Endodermal cell (in vitro differentiated cells): ENCODE data around the gene GNAL. TPM values are rescaled to one million over a fixed set of nuclear protein-coding genes. Genes with fewer than 3 reads are reported as not detected.
A peak's percentile ranks its signal among the peaks of the same experiment; 100 is the strongest.

Experiments
- DNase-seq: peaks from one replicate; pipeline ENCODE4 v3.0.0-alpha.2; 2017
- H3K27ac ChIP-seq: 2 replicates; pipeline ENCODE4 v1.5.1; 2013; ENCODE audit warnings: mild to moderate bottlenecking, low read depth, low read length, moderate library complexity
- H3K27me3 ChIP-seq: 2 replicates; pipeline ENCODE4 v1.6.1; 2013; ENCODE audit warnings: mild to moderate bottlenecking, low read length, moderate library complexity; ENCODE audit not compliant: insufficient read depth, control insufficient read depth, poor library complexity, severe bottlenecking
- H3K36me3 ChIP-seq: 2 replicates; pipeline ENCODE4 v1.7.0; 2013; ENCODE audit warnings: mild to moderate bottlenecking, low read length, moderate library complexity; ENCODE audit not compliant: control insufficient read depth, insufficient read depth
- H3K4me1 ChIP-seq: one replicate; pipeline ENCODE4 v1.7.0; 2013; ENCODE audit warnings: low read length; ENCODE audit not compliant: control insufficient read depth, insufficient read depth
- H3K4me3 ChIP-seq: 2 replicates; pipeline ENCODE4 v1.5.1; 2013; ENCODE audit warnings: mild to moderate bottlenecking, low read length, moderate library complexity
- H3K9ac ChIP-seq: 2 replicates; pipeline ENCODE4 v1.6.1; 2013; ENCODE audit warnings: mild to moderate bottlenecking, low read length, moderate library complexity; ENCODE audit not compliant: poor library complexity, severe bottlenecking; ENCODE audit errors: extremely low read depth
- H3K9me3 ChIP-seq: 2 replicates; pipeline ENCODE4 v1.6.1; 2013; ENCODE audit warnings: mild to moderate bottlenecking, low read length, moderate library complexity; ENCODE audit not compliant: control insufficient read depth
- H3K27ac Mint-ChIP-seq: 2 replicates; pipeline ENCODE4 v1.8.0; 2020; ENCODE audit warnings: mixed read lengths
- H3K27me3 Mint-ChIP-seq: 2 replicates; pipeline ENCODE4 v1.8.0; 2021; ENCODE audit warnings: mild to moderate bottlenecking, mixed read lengths; ENCODE audit not compliant: insufficient read depth
- H3K36me3 Mint-ChIP-seq: 2 replicates; pipeline ENCODE4 v1.8.0; 2020; ENCODE audit warnings: low read depth, mixed read lengths
- H3K4me1 Mint-ChIP-seq: 2 replicates; pipeline ENCODE4 v1.8.0; 2020; ENCODE audit warnings: mixed read lengths
- H3K4me3 Mint-ChIP-seq: 2 replicates; pipeline ENCODE4 v1.8.0; 2020; ENCODE audit warnings: mild to moderate bottlenecking, moderate library complexity, mixed read lengths
- H3K9me3 Mint-ChIP-seq: 2 replicates; pipeline ENCODE4 v1.8.0; 2020; ENCODE audit warnings: mild to moderate bottlenecking, mixed read lengths
- WGBS, 2 experiments: methylation state at CpG; one replicate each; pipeline versions ENCODE4 v1.1.5 to v1.1.7; 2013; ENCODE audit warnings: missing lambda C conversion rate in 2 of 2, mixed read lengths in 1 of 2; ENCODE audit not compliant: insufficient coverage in 1 of 2, insufficient read length in 1 of 2; 5-methylcytosine and 5-hydroxymethylcytosine counted together
- total RNA-seq, 2 donors: library from RNA; stranded (reverse); fragmentation: NEBNext Ultra II Directional in 1 of 2; extraction: Animal tissue kit (Norgen Biotek cat#: 25700) in 1 of 2; gene quantifications; 2 replicates in 1 of 2; 3 replicates in 1 of 2; pipeline ENCODE4 v1.2.1, GENCODE V29; 2021
- TF ChIP-seq, protein P1 (sequence below): fragments of 200-600 bp; sonication (generic); conservative IDR thresholded peaks from 2 replicates; pipeline ENCODE4 v1.5.0; 2021; ENCODE audit warnings: antibody characterized with exemption, mild to moderate bottlenecking

The GNAL gene
- total RNA-seq, 2 donors from 2014 or later, result 37.9 to 58.2 TPM

DNA sequence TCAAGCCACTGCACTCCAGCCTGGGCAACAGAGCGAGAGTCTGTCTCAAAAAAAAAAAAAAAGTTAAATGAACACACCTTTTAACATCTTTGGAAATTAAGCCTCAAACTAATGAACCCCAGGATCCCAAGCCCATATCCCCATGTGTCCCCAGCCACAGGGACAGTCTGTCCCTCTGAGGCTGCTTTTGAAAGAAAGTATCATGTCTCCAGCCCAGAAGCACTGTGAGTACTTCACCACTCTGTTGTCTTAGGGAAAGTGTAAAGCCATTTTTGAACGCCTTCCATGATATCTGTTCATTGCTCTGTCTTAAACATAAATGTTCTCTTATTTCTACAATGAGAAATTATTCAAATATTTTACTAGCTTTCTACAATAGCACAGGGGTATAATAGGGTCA lies 110.0 kb downstream of the GNAL start:
- peaks cover 14% of the 10 kb centered on the region for H3K4me1 Mint-ChIP-seq
- WGBS, 2 experiments, result 96 to 100% methylated on average over 1 to 2 of the region's 2 CpGs
- no peak for DNase-seq

DNA sequence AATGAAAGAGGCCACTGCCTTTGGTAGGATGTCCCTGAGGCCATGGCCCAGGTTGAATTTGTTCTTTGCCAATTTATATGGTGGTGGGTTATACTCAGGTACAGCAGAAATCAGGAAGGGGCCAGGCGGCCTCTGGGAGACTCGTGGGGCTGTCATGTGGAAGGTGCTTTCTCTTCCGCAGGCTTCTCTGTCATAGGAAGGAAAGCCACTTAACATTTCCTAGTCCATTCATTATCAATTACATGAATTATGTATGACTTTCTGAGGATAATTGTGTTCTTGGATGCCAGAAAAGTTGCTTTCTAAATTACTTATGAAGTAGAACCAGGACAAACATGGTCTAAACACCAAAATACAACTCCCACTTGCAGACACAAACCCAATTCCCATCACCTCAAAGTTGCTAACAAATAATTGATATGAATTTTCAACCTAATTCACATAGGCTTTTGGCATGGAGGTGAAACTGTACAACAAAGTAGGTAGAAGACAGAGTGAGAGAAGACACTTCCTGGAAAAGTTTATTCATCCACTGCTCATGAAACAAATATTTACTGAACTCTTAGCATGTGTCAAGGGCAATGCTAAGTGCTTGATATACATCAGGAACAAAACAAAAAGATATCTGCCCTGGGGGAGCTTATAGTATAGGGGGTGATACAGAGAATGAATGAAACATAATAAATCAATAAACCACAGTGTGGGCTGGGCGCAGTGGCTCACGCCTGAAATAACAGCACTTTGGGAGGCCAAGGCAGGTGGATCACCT lies 111.7 kb downstream of the GNAL start:
- no peak for DNase-seq
- no peak overlapping the region for H3K27ac Mint-ChIP-seq
- 80 to 98% methylated on average over 2 to 4 of the region's 5 CpGs for WGBS, 2 experiments

More for the DNA sequence above, 110.0 kb downstream of the GNAL start:
- H3K9me3 ChIP-seq, result peaks cover 9% of the 10 kb centered on the region
- Mint-ChIP-seq H3K9me3 (peaks cover 4% of the 10 kb centered on the region), H3K36me3 (peaks cover 14% of the 10 kb centered on the region), H3K27me3 (no peaks in the 10 kb centered on the region), H3K27ac (no peak overlapping the region), H3K4me3 (no peak overlapping the region)
- no peaks in the 10 kb centered on the region for H3K4me1 ChIP-seq
- H3K27me3 ChIP-seq, result no peaks in the 10 kb centered on the region
- TF ChIP-seq, protein P1, sequence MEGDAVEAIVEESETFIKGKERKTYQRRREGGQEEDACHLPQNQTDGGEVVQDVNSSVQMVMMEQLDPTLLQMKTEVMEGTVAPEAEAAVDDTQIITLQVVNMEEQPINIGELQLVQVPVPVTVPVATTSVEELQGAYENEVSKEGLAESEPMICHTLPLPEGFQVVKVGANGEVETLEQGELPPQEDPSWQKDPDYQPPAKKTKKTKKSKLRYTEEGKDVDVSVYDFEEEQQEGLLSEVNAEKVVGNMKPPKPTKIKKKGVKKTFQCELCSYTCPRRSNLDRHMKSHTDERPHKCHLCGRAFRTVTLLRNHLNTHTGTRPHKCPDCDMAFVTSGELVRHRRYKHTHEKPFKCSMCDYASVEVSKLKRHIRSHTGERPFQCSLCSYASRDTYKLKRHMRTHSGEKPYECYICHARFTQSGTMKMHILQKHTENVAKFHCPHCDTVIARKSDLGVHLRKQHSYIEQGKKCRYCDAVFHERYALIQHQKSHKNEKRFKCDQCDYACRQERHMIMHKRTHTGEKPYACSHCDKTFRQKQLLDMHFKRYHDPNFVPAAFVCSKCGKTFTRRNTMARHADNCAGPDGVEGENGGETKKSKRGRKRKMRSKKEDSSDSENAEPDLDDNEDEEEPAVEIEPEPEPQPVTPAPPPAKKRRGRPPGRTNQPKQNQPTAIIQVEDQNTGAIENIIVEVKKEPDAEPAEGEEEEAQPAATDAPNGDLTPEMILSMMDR, result no peak
- H3K4me3 ChIP-seq, result no peak overlapping the region
- no peak overlapping the region for H3K27ac ChIP-seq
- H3K36me3 ChIP-seq, result peaks cover 4% of the 10 kb centered on the region
- H3K9ac ChIP-seq, result no peak overlapping the region

DNA sequence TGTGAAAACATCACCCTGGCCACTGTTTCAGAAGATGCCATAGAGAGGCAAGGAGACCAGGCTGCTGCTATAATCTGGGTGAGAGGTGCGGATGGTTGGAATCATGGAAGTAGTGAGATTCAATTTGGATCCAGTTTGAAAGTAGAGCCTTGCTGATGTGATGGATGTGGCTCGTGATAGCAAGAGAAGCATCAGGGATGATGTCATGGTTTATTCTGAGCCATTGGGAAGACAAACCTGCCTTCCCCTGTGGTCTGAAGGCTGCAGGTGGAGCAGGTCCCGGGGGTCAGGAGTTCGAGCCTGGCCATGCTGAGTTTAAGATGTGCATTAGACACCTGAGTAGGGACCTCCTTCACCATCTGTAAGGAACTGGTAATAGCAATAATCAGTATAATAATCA lies 112.5 kb downstream of the GNAL start:
- H3K4me3 Mint-ChIP-seq, result no peak overlapping the region
- Histone ChIP-seq H3K27ac (no peak overlapping the region), H3K4me1 (no peaks in the 10 kb centered on the region), H3K27me3 (no peaks in the 10 kb centered on the region), H3K36me3 (no peaks in the 10 kb centered on the region), H3K9me3 (no peaks in the 10 kb centered on the region), H3K4me3 (no peak overlapping the region), H3K9ac (no peak overlapping the region)
- no peaks in the 10 kb centered on the region for H3K9me3 Mint-ChIP-seq
- no peaks in the 10 kb centered on the region for H3K27me3 Mint-ChIP-seq
- 82 to 95% methylated on average over 1 to 4 of the region's 4 CpGs for WGBS, 2 experiments
- no peak for DNase-seq
- TF ChIP-seq, protein P1, result no peak
- peaks cover under 1% of the 10 kb centered on the region for H3K36me3 Mint-ChIP-seq
- peak overlapping the region; percentile 56 for H3K27ac Mint-ChIP-seq
- H3K4me1 Mint-ChIP-seq, result peaks cover 29% of the 10 kb centered on the region

More for the DNA sequence above, 111.7 kb downstream of the GNAL start:
- H3K9me3 Mint-ChIP-seq, result no peaks in the 10 kb centered on the region
- H3K27me3 ChIP-seq, result no peaks in the 10 kb centered on the region
- no peaks in the 10 kb centered on the region for H3K36me3 ChIP-seq
- no peak overlapping the region for H3K9ac ChIP-seq
- H3K4me3 ChIP-seq, result no peak overlapping the region
- H3K4me1 Mint-ChIP-seq, result peaks cover 21% of the 10 kb centered on the region
- H3K27ac ChIP-seq, result no peak overlapping the region
- peaks cover 3% of the 10 kb centered on the region for H3K9me3 ChIP-seq
- H3K27me3 Mint-ChIP-seq, result no peaks in the 10 kb centered on the region
- H3K4me3 Mint-ChIP-seq, result no peak overlapping the region
- no peaks in the 10 kb centered on the region for H3K4me1 ChIP-seq
- peaks cover 5% of the 10 kb centered on the region for H3K36me3 Mint-ChIP-seq
- TF ChIP-seq, protein P1, result no peak
